Measurements from ENCODE around the gene WDSUB1.

WDSUB1 gene

GRCh38 chr2:159234868-159235267, 51.6 kb downstream of the WDSUB1 start:
- Histone ChIP-seq H3K27me3 (ENCODE audit: control insufficient read depth, insufficient read depth, low read length) (no peaks in the 10 kb centered on the region), H3K9me3 (ENCODE audit: control insufficient read depth, insufficient read depth, low read length) (no peaks in the 10 kb centered on the region), H3K27ac (ENCODE audit: low read length) (no peak overlapping the region), H3K36me3 (ENCODE audit: control insufficient read depth, insufficient read depth, low read length) (no peaks in the 10 kb centered on the region; the same call in 1 of the 2 replicates), H3K4me3 (ENCODE audit: low read length) (no peak overlapping the region), H3K4me1 (ENCODE audit: control insufficient read depth, insufficient read depth, low read length) (no peaks in the 10 kb centered on the region)
- WGBS (ENCODE audit: insufficient coverage, insufficient read length): no CpG with 5 or more reads among the region's 6 CpGs
- no peak for DNase-seq (ENCODE audit: low read depth, low spot score)

- DNase-seq (ENCODE audit: low read depth, low spot score): no peak
- WGBS (ENCODE audit: insufficient coverage, insufficient read length): no CpG with 5 or more reads among the region's 3 CpGs
- Histone ChIP-seq H3K27me3 (ENCODE audit: control insufficient read depth, insufficient read depth, low read length) (no peaks in the 10 kb centered on the region), H3K9me3 (ENCODE audit: control insufficient read depth, insufficient read depth, low read length) (no peaks in the 10 kb centered on the region), H3K4me3 (ENCODE audit: low read length) (no peak overlapping the region), H3K27ac (ENCODE audit: low read length) (no peak overlapping the region), H3K36me3 (ENCODE audit: control insufficient read depth, insufficient read depth, low read length) (no peaks in the 10 kb centered on the region; the same call in 1 of the 2 replicates), H3K4me1 (ENCODE audit: control insufficient read depth, insufficient read depth, low read length) (no peaks in the 10 kb centered on the region)
Observed at GRCh38 chr2:159232456-159233170, 53.9 kb downstream of the WDSUB1 start.

- Histone ChIP-seq H3K27me3 (ENCODE audit: control insufficient read depth, insufficient read depth, low read length) (no peaks in the 10 kb centered on the region), H3K36me3 (ENCODE audit: control insufficient read depth, insufficient read depth, low read length) (no peaks in the 10 kb centered on the region; the same call in 1 of the 2 replicates), H3K27ac (ENCODE audit: low read length) (no peak overlapping the region), H3K4me1 (ENCODE audit: control insufficient read depth, insufficient read depth, low read length) (no peaks in the 10 kb centered on the region), H3K4me3 (ENCODE audit: low read length) (no peak overlapping the region), H3K9me3 (ENCODE audit: control insufficient read depth, insufficient read depth, low read length) (no peaks in the 10 kb centered on the region)
- WGBS (ENCODE audit: insufficient coverage, insufficient read length): no CpG with 5 or more reads among the region's 19 CpGs
- no peak for DNase-seq (ENCODE audit: low read depth, low spot score)
Observed at GRCh38 chr2:159230145-159230877, 56.2 kb downstream of the WDSUB1 start.

GRCh38 chr2:159229476-159230144, 56.9 kb downstream of the WDSUB1 start:
- no peaks in the 10 kb centered on the region; the same call in 1 of the 2 replicates for H3K36me3 ChIP-seq (ENCODE audit: control insufficient read depth, insufficient read depth, low read length)
- no peak overlapping the region for H3K27ac ChIP-seq (ENCODE audit: low read length)
- WGBS (ENCODE audit: insufficient coverage, insufficient read length): no CpG with 5 or more reads among the region's 15 CpGs

GRCh38 chr2:159228081-159228581, 58.4 kb downstream of the WDSUB1 start:
- no peaks in the 10 kb centered on the region for H3K9me3 ChIP-seq (ENCODE audit: control insufficient read depth, insufficient read depth, low read length)

More at GRCh38 chr2:159229476-159230144, 56.9 kb downstream of the WDSUB1 start:
- DNase-seq (ENCODE audit: low read depth, low spot score): no peak
- H3K27me3 ChIP-seq (ENCODE audit: control insufficient read depth, insufficient read depth, low read length): no peaks in the 10 kb centered on the region
- H3K4me1 ChIP-seq (ENCODE audit: control insufficient read depth, insufficient read depth, low read length): no peaks in the 10 kb centered on the region
- H3K9me3 ChIP-seq (ENCODE audit: control insufficient read depth, insufficient read depth, low read length): no peaks in the 10 kb centered on the region
- no peak overlapping the region for H3K4me3 ChIP-seq (ENCODE audit: low read length)

GRCh38 chr2:159227467-159227866, 59.0 kb downstream of the WDSUB1 start:
- Histone ChIP-seq H3K36me3 (ENCODE audit: control insufficient read depth, insufficient read depth, low read length) (no peaks in the 10 kb centered on the region; the same call in 1 of the 2 replicates), H3K4me1 (ENCODE audit: control insufficient read depth, insufficient read depth, low read length) (no peaks in the 10 kb centered on the region), H3K4me3 (ENCODE audit: low read length) (no peak overlapping the region), H3K27me3 (ENCODE audit: control insufficient read depth, insufficient read depth, low read length) (no peaks in the 10 kb centered on the region), H3K9me3 (ENCODE audit: control insufficient read depth, insufficient read depth, low read length) (no peaks in the 10 kb centered on the region), H3K27ac (ENCODE audit: low read length) (no peak overlapping the region)
- WGBS (ENCODE audit: insufficient coverage, insufficient read length): no CpG with 5 or more reads among the region's 3 CpGs
- no peak for DNase-seq (ENCODE audit: low read depth, low spot score)

More at GRCh38 chr2:159228081-159228581, 58.4 kb downstream of the WDSUB1 start:
- WGBS (ENCODE audit: insufficient coverage, insufficient read length): no CpG with 5 or more reads among the region's 14 CpGs
- DNase-seq (ENCODE audit: low read depth, low spot score): no peak
- Histone ChIP-seq H3K4me3 (ENCODE audit: low read length) (no peak overlapping the region), H3K4me1 (ENCODE audit: control insufficient read depth, insufficient read depth, low read length) (no peaks in the 10 kb centered on the region), H3K36me3 (ENCODE audit: control insufficient read depth, insufficient read depth, low read length) (no peaks in the 10 kb centered on the region; the same call in 1 of the 2 replicates), H3K27ac (ENCODE audit: low read length) (no peak overlapping the region), H3K27me3 (ENCODE audit: control insufficient read depth, insufficient read depth, low read length) (no peaks in the 10 kb centered on the region)

GRCh38 chr2:159226608-159227385, 59.7 kb downstream of the WDSUB1 start:
- no peaks in the 10 kb centered on the region for H3K27me3 ChIP-seq (ENCODE audit: control insufficient read depth, insufficient read depth, low read length)
- H3K27ac ChIP-seq (ENCODE audit: low read length): no peak overlapping the region
- no peak overlapping the region for H3K4me3 ChIP-seq (ENCODE audit: low read length)
- H3K9me3 ChIP-seq (ENCODE audit: control insufficient read depth, insufficient read depth, low read length): no peaks in the 10 kb centered on the region
- no peaks in the 10 kb centered on the region; the same call in 1 of the 2 replicates for H3K36me3 ChIP-seq (ENCODE audit: control insufficient read depth, insufficient read depth, low read length)
- no peaks in the 10 kb centered on the region for H3K4me1 ChIP-seq (ENCODE audit: control insufficient read depth, insufficient read depth, low read length)
- DNase-seq (ENCODE audit: low read depth, low spot score): no peak

GRCh38 chr2:159226059-159226461, 60.4 kb downstream of the WDSUB1 start:
- H3K4me3 ChIP-seq (ENCODE audit: low read length): no peak overlapping the region
- H3K36me3 ChIP-seq (ENCODE audit: control insufficient read depth, insufficient read depth, low read length): no peaks in the 10 kb centered on the region; the same call in 1 of the 2 replicates
- no peak overlapping the region for H3K27ac ChIP-seq (ENCODE audit: low read length)
- no peaks in the 10 kb centered on the region for H3K4me1 ChIP-seq (ENCODE audit: control insufficient read depth, insufficient read depth, low read length)
- DNase-seq (ENCODE audit: low read depth, low spot score): no peak
- WGBS (ENCODE audit: insufficient coverage, insufficient read length): no CpG with 5 or more reads among the region's 5 CpGs
- H3K9me3 ChIP-seq (ENCODE audit: control insufficient read depth, insufficient read depth, low read length): no peaks in the 10 kb centered on the region
- H3K27me3 ChIP-seq (ENCODE audit: control insufficient read depth, insufficient read depth, low read length): no peaks in the 10 kb centered on the region

GRCh38 chr2:159225025-159226016, 61.2 kb downstream of the WDSUB1 start:
- H3K27me3 ChIP-seq (ENCODE audit: control insufficient read depth, insufficient read depth, low read length): no peaks in the 10 kb centered on the region
- H3K36me3 ChIP-seq (ENCODE audit: control insufficient read depth, insufficient read depth, low read length): no peaks in the 10 kb centered on the region; the same call in 1 of the 2 replicates
- no peak overlapping the region for H3K4me3 ChIP-seq (ENCODE audit: low read length)
- no CpG with 5 or more reads among the region's 26 CpGs for WGBS (ENCODE audit: insufficient coverage, insufficient read length)
- H3K4me1 ChIP-seq (ENCODE audit: control insufficient read depth, insufficient read depth, low read length): no peaks in the 10 kb centered on the region
- H3K27ac ChIP-seq (ENCODE audit: low read length): no peak overlapping the region
- H3K9me3 ChIP-seq (ENCODE audit: control insufficient read depth, insufficient read depth, low read length): no peaks in the 10 kb centered on the region
- no peak for DNase-seq (ENCODE audit: low read depth, low spot score)

All from iPS DF 6.9 (cell line).